ENCODE data around the gene FLT3LG.

FLT3LG gene

GRCh38 chr19:49473868-49474541 lies at the start of gene FLT3LG:
TSS of gene FLT3LG (plus strand) at chr19:49474215. CDS start at chr19:49474640, 425 bp downstream.
- peak; percentile 83 for DNase-seq

- peak; percentile 20 for DNase-seq
These were observed 48.8 kb upstream of the FLT3LG start, which contains the start of gene GFY for GRCh38 chr19:49425178-49425577. TSS of gene GFY (plus strand) at chr19:49425388. CDS start at chr19:49426431, 1,043 bp downstream.

GRCh38 chr19:49425922-49426592 lies 48.0 kb upstream of the FLT3LG start:
- DNase-seq = peak; percentile 88

- DNase-seq = no peak
These were observed 46.7 kb upstream of the FLT3LG start for GRCh38 chr19:49427339-49427738.

- DNase-seq = peak; percentile 76
These were observed 46.0 kb upstream of the FLT3LG start for GRCh38 chr19:49427855-49428546.

GRCh38 chr19:49428547-49429451 lies 45.2 kb upstream of the FLT3LG start:
- no peak for DNase-seq

- peak; percentile 43 for DNase-seq
These were observed 43.8 kb upstream of the FLT3LG start for GRCh38 chr19:49430172-49430677.

- peak; percentile 48 for DNase-seq
These were observed 43.2 kb upstream of the FLT3LG start for GRCh38 chr19:49430678-49431329.

- no peak for DNase-seq
These were observed 42.7 kb upstream of the FLT3LG start for GRCh38 chr19:49431330-49431749.

- no peak for DNase-seq
These were observed 41.6 kb upstream of the FLT3LG start for GRCh38 chr19:49432141-49433073.

GRCh38 chr19:49433240-49433901 lies 40.6 kb upstream of the FLT3LG start:
- DNase-seq = no peak

GRCh38 chr19:49434907-49435583 lies 39.0 kb upstream of the FLT3LG start:
- DNase-seq = peak; percentile 27

GRCh38 chr19:49435670-49436069 lies 38.3 kb upstream of the FLT3LG start:
- DNase-seq = no peak

- DNase-seq = peak; percentile 57
These were observed 37.5 kb upstream of the FLT3LG start for GRCh38 chr19:49436381-49437017.

GRCh38 chr19:49437231-49437630 lies 36.8 kb upstream of the FLT3LG start:
- DNase-seq = peak; percentile 26

- peak; percentile 20 for DNase-seq
These were observed 35.8 kb upstream of the FLT3LG start for GRCh38 chr19:49438261-49438660.

- DNase-seq = no peak
These were observed 34.2 kb upstream of the FLT3LG start for GRCh38 chr19:49439836-49440235.

GRCh38 chr19:49440439-49441209 lies 33.4 kb upstream of the FLT3LG start:
- no peak for DNase-seq
